ENCODE measurements around the gene ACIN1.

ACIN1 gene

GRCh38 chr14:23013054-23013748 is 81.7 kb downstream of the ACIN1 start:
- no peak for DNase-seq (ENCODE audit: low spot score)

GRCh38 chr14:23009939-23010726 is 84.8 kb downstream of the ACIN1 start, which contains the start of gene C14orf93:
Gene C14orf93 (minus strand): TSS chr14:23010143. CDS start chr14:22999023, 11,120 bp downstream.
- peak; percentile 96 for DNase-seq (ENCODE audit: low spot score)

- DNase-seq (ENCODE audit: low spot score), result no peak
Measured at GRCh38 chr14:23009483-23009938, 85.4 kb downstream of the ACIN1 start.

GRCh38 chr14:23008831-23009230 is 86.1 kb downstream of the ACIN1 start:
- no peak for DNase-seq (ENCODE audit: low spot score)

All from GM03348 (cell line).